Liver (tissue), 9 donors: ENCODE results near the gene COL5A1. TPM values are rescaled to one million over a fixed set of nuclear protein-coding genes. Genes with fewer than 3 reads are reported as not detected.

Experiments
- DNase-seq: peaks from one replicate; pipeline ENCODE4 v3.0.0-alpha.2; 2017; ENCODE audit warnings: low spot score
- H3K27ac ChIP-seq, 2 donors: one replicate each; pipeline ENCODE4 v1.7.0; 2013; ENCODE audit warnings: inconsistent platforms in 2 of 2, low read length in 2 of 2, control low read depth in 1 of 2, low read depth in 1 of 2, mild to moderate bottlenecking in 1 of 2
- H3K27me3 ChIP-seq, 4 donors: one replicate each; pipeline versions ENCODE4 v1.6.1 to v1.7.0; 2013; ENCODE audit warnings: low read length in 3 of 4, inconsistent platforms in 1 of 4, mild to moderate bottlenecking in 1 of 4, moderate library complexity in 1 of 4; ENCODE audit not compliant: control insufficient read depth in 4 of 4, insufficient read depth in 4 of 4
- H3K36me3 ChIP-seq, 4 donors: one replicate each; pipeline versions ENCODE4 v1.6.1 to v1.7.0; 2013; ENCODE audit warnings: low read length in 3 of 4, mild to moderate bottlenecking in 3 of 4, low read depth in 1 of 4, moderate library complexity in 1 of 4; ENCODE audit not compliant: control insufficient read depth in 4 of 4, insufficient read depth in 3 of 4
- H3K4me1 ChIP-seq, 4 donors: one replicate each; pipeline versions ENCODE4 v1.6.1 to v1.7.0; 2013; ENCODE audit warnings: low read length in 3 of 4, mild to moderate bottlenecking in 3 of 4, moderate library complexity in 1 of 4; ENCODE audit not compliant: control insufficient read depth in 4 of 4, insufficient read depth in 4 of 4
- H3K4me3 ChIP-seq, 3 donors: one replicate each; pipeline versions ENCODE4 v1.6.1 to v1.7.0; 2013; ENCODE audit warnings: low read length in 3 of 3, control low read depth in 1 of 3, low read depth in 1 of 3, mild to moderate bottlenecking in 1 of 3
- H3K9ac ChIP-seq, 2 donors: one replicate each; pipeline ENCODE4 v1.7.0; 2013; ENCODE audit warnings: low read length in 2 of 2, mild to moderate bottlenecking in 2 of 2, moderate library complexity in 2 of 2, control low read depth in 1 of 2, low read depth in 1 of 2
- H3K9me3 ChIP-seq, 4 donors: one replicate each; pipeline versions ENCODE4 v1.6.1 to v1.7.0; 2013; ENCODE audit warnings: low read length in 3 of 4; ENCODE audit not compliant: control insufficient read depth in 4 of 4
- ATF3 ChIP-seq: IDR thresholded peaks from 2 replicates; pipeline ENCODE4 v1.6.1; 2016; ENCODE audit warnings: antibody characterized with exemption
- CTCF ChIP-seq: fragments of 150-350 bp; IDR thresholded peaks from 2 replicates; pipeline ENCODE4 v1.5.1; 2017; ENCODE audit warnings: improper control_type of control experiment, low read depth, low read length; ENCODE audit not compliant: missing input control
- EGR1 ChIP-seq, 2 donors: IDR thresholded peaks; 2 replicates each; pipeline ENCODE4 v1.6.1; 2016 to 2018; ENCODE audit warnings: antibody characterized with exemption in 2 of 2, low read depth in 2 of 2
- FOXA1 ChIP-seq: IDR thresholded peaks from 2 replicates; pipeline ENCODE4 v1.6.1; 2016; ENCODE audit warnings: antibody characterized with exemption
- HNF4A ChIP-seq, 2 donors: conservative IDR thresholded peaks; 2 replicates each; pipeline ENCODE4 v1.6.1; 2016; ENCODE audit warnings: antibody characterized with exemption in 2 of 2, mild to moderate bottlenecking in 2 of 2
- HNF4G ChIP-seq: IDR thresholded peaks from 2 replicates; pipeline ENCODE4 v1.6.1; 2016; ENCODE audit warnings: antibody characterized with exemption
- JUND ChIP-seq, 2 donors: IDR thresholded peaks; 2 replicates each; pipeline ENCODE4 v1.6.1; 2016; ENCODE audit warnings: antibody characterized with exemption in 2 of 2
- MAX ChIP-seq: IDR thresholded peaks from 2 replicates; pipeline ENCODE4 v1.6.1; 2016; ENCODE audit warnings: antibody characterized with exemption
- NR2F2 ChIP-seq: IDR thresholded peaks from 2 replicates; pipeline ENCODE4 v1.6.1; 2016; ENCODE audit warnings: antibody characterized with exemption
- RAD21 ChIP-seq, 2 donors: IDR thresholded peaks; 2 replicates each; pipeline ENCODE4 v1.6.1; 2016; ENCODE audit warnings: antibody characterized with exemption in 2 of 2, mild to moderate bottlenecking in 2 of 2
- RXRA ChIP-seq, 2 donors: IDR thresholded peaks; 2 replicates each; pipeline ENCODE4 v1.6.1; 2017 to 2018; ENCODE audit warnings: antibody characterized with exemption in 2 of 2, mild to moderate bottlenecking in 1 of 2
- SP1 ChIP-seq: IDR thresholded peaks from 2 replicates; pipeline ENCODE4 v1.6.1; 2018; ENCODE audit warnings: antibody characterized with exemption, mild to moderate bottlenecking
- TAF1 ChIP-seq: conservative IDR thresholded peaks from 2 replicates; pipeline ENCODE4 v1.6.1; 2016; ENCODE audit warnings: antibody characterized with exemption, mild to moderate bottlenecking
- YY1 ChIP-seq: IDR thresholded peaks from 2 replicates; pipeline ENCODE4 v1.6.1; 2016; ENCODE audit warnings: antibody characterized with exemption, mild to moderate bottlenecking
- ZBTB33 ChIP-seq: IDR thresholded peaks from 2 replicates; pipeline ENCODE4 v1.6.1; 2016; ENCODE audit warnings: antibody characterized with exemption
- WGBS: extraction: QIAGEN DNeasy Blood & Tissue Kit; methylation state at CpG from one replicate; pipeline ENCODE4 v1.1.7; 2013; 5-methylcytosine and 5-hydroxymethylcytosine counted together
- polyA plus RNA-seq, 2 donors: library from polyadenylated mRNA; stranded (reverse) in 1 of 2; unstranded in 1 of 2; fragments of 200-250 nt in 1 of 2; fragments of >200 nt in 1 of 2; fragmentation: Nextera tagmentation in 1 of 2; extraction: Ambion mirVana in 1 of 2; gene quantifications; one replicate each; pipeline versions ENCODE4 v1.2.1 to v1.2.3, GENCODE V29; 2013 to 2015
- total RNA-seq, 2 donors: library from RNA; depleted of rRNA; stranded (reverse); fragments of >200 nt; gene quantifications; one replicate each; pipeline ENCODE4 v1.2.3, GENCODE V29; 2014
- donor health status: healthy.
- donor health status: healthy.
- donor health status: healthy.
- donor health status: healthy.
- donor health status: healthy.

COL5A1 gene
- total and polyA plus RNA-seq, 4 donors, result 0.67 to 15.6 (median 11.2) TPM

- Histone ChIP-seq H3K27ac (no peak overlapping the region), H3K9ac (no peak overlapping the region), H3K9me3 (no peaks in the 10 kb centered on the region), H3K4me3 (no peak overlapping the region), H3K4me1 (no peaks in the 10 kb centered on the region), H3K27me3 (peaks cover 0 to 3% (median 0%) of the 10 kb centered on the region in 4 donors), H3K36me3 (no peaks in the 10 kb centered on the region)
- no peak for DNase-seq
- no peak for TF ChIP-seq FOXA1
- no peak for TF ChIP-seq EGR1 (IDR thresholded peaks at IDR 0.05; ENCODE audit: low read depth in 2 of 2)
- no peak for TF ChIP-seq HNF4A (conservative IDR thresholded peaks at IDR 0.05)
- 71% methylated on average over 8 of the region's 8 CpGs for WGBS
These were observed 203.2 kb downstream of the COL5A1 start for GRCh38 chr9:134844821-134845220.

- Histone ChIP-seq H3K9ac (no peak overlapping the region), H3K27ac (no peak overlapping the region), H3K9me3 (peaks cover 0 to 3% (median under 1%) of the 10 kb centered on the region in 4 donors), H3K36me3 (no peaks in the 10 kb centered on the region), H3K27me3 (no peaks in the 10 kb centered on the region), H3K4me3 (no peak overlapping the region), H3K4me1 (no peaks in the 10 kb centered on the region)
- TF ChIP-seq ATF3 (no peak), TAF1 (no peak), CTCF (no peak), NR2F2 (no peak), RXRA (IDR thresholded peaks at IDR 0.05) (no peak), HNF4G (no peak), FOXA1 (no peak), HNF4A (conservative IDR thresholded peaks at IDR 0.05) (no peak), RAD21 (IDR thresholded peaks at IDR 0.05) (no peak), JUND (IDR thresholded peaks at IDR 0.05) (no peak), YY1 (no peak)
- 76% methylated on average over 16 of the region's 16 CpGs for WGBS
- no peak for DNase-seq
These were observed 204.6 kb downstream of the COL5A1 start for GRCh38 chr9:134846187-134846586.

- WGBS, result 82% methylated on average over 1 of the region's 1 CpG
- no peaks in the 10 kb centered on the region for H3K4me1 ChIP-seq
These were observed 205.1 kb downstream of the COL5A1 start for GRCh38 chr9:134846699-134847098.

GRCh38 chr9:134847138-134847537 lies 205.5 kb downstream of the COL5A1 start:
- no peak for DNase-seq
- Histone ChIP-seq H3K9ac (no peak overlapping the region), H3K36me3 (no peaks in the 10 kb centered on the region), H3K4me3 (no peak overlapping the region), H3K27ac (no peak overlapping the region), H3K4me1 (no peaks in the 10 kb centered on the region), H3K9me3 (peaks cover 0 to 6% (median under 1%) of the 10 kb centered on the region in 4 donors), H3K27me3 (no peaks in the 10 kb centered on the region)
- 73% methylated on average over 3 of the region's 3 CpGs for WGBS
- no peak for TF ChIP-seq ZBTB33
- TF ChIP-seq ATF3, result no peak
- no peak for TF ChIP-seq RAD21 (IDR thresholded peaks at IDR 0.05)
- no peak for TF ChIP-seq FOXA1
- TF ChIP-seq MAX, result no peak
- no peak for TF ChIP-seq JUND (IDR thresholded peaks at IDR 0.05)
- TF ChIP-seq HNF4G, result no peak
- TF ChIP-seq CTCF, result no peak
- TF ChIP-seq SP1, result no peak

More at GRCh38 chr9:134846699-134847098, 205.1 kb downstream of the COL5A1 start:
- TF ChIP-seq YY1, result no peak
- H3K9me3 ChIP-seq, result peaks cover 0 to 3% (median under 1%) of the 10 kb centered on the region in 4 donors
- no peak overlapping the region for H3K4me3 ChIP-seq
- H3K36me3 ChIP-seq, result no peaks in the 10 kb centered on the region
- H3K9ac ChIP-seq, result no peak overlapping the region
- no peaks in the 10 kb centered on the region for H3K27me3 ChIP-seq
- DNase-seq, result no peak
- no peak overlapping the region for H3K27ac ChIP-seq
